Parathyroid adenoma (tissue), 2 donors: ENCODE measurements around the gene LLGL2.

Experiments used
- H2AFZ ChIP-seq: fragments of 300-600 bp; sonication (generic); one replicate; pipeline ENCODE4 v1.7.0; 2017; ENCODE audit warnings: antibody characterized with exemption, mild to moderate bottlenecking
- H3K27ac ChIP-seq: fragments of 300-600 bp; sonication (generic); one replicate; pipeline ENCODE4 v1.7.0; 2017
- H3K27me3 ChIP-seq: fragments of 300-600 bp; sonication (generic); one replicate; pipeline ENCODE4 v1.7.0; 2017; ENCODE audit warnings: low read length; ENCODE audit not compliant: control insufficient read depth, insufficient read depth
- H3K36me3 ChIP-seq: fragments of 300-600 bp; sonication (generic); one replicate; pipeline ENCODE4 v1.7.0; 2017; ENCODE audit warnings: low read length; ENCODE audit not compliant: control insufficient read depth, insufficient read depth
- H3K4me1 ChIP-seq: fragments of 300-600 bp; sonication (generic); one replicate; pipeline ENCODE4 v1.7.0; 2017; ENCODE audit warnings: control low read depth
- H3K4me2 ChIP-seq: fragments of 300-600 bp; sonication (generic); one replicate; pipeline ENCODE4 v1.7.0; 2017; ENCODE audit warnings: low read length
- H3K4me3 ChIP-seq: fragments of 300-600 bp; sonication (generic); one replicate; pipeline ENCODE4 v1.7.0; 2017; ENCODE audit warnings: low read depth, low read length
- H3K79me2 ChIP-seq: fragments of 300-600 bp; sonication (generic); one replicate; pipeline ENCODE4 v1.7.0; 2017; ENCODE audit warnings: control low read depth
- H3K9ac ChIP-seq: fragments of 300-600 bp; sonication (generic); one replicate; pipeline ENCODE4 v1.7.0; 2017; ENCODE audit warnings: mild to moderate bottlenecking
- H3K9me3 ChIP-seq: fragments of 300-600 bp; sonication (generic); one replicate; pipeline ENCODE4 v1.7.0; 2017; ENCODE audit warnings: low read length; ENCODE audit not compliant: control insufficient read depth
- CTCF ChIP-seq: fragments of 300-600 bp; sonication (generic); IDR thresholded peaks from one replicate; pipeline ENCODE4 v1.7.0; 2017; ENCODE audit warnings: antibody characterized with exemption, mild to moderate bottlenecking
- donor health status: primary hyperparathyroidism.

Gene LLGL2

DNA sequence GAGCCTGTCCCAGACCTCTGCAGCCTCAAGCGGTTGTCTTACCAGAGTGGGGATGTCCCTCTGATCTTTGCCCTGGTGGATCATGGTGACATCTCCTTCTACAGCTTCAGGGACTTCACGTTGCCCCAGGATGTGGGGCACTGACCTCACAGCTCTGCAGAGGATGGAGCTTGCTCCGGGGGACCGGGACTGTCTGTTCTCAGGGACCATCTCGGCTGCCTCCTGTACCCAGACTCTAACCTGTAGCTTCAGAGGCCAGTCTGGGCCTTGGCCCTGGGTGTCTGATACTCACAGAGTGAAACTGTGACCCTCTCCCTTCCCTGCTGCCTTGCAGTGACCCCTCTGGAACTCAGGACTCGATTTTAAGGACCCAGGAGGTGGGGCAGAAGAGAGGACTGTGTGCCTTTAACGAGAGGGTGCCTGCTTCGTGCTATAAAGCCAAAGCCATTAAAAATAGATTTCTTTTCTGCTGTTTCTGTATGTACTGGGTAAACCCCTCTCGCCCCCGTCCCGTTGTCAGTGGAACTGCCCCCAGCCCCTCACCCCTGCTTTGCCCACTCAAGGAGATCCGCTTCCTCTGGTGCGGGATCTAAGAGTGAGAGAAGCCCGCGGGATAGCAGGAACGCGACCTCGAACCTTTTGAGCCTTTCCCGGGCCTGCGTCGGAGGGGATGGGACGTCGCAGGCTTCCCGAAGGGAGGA, 1.1 kb upstream of the LLGL2 start:
- Histone ChIP-seq H3K79me2 (peaks cover 12% of the 10 kb centered on the region), H3K36me3 (no peaks in the 10 kb centered on the region)

DNA sequence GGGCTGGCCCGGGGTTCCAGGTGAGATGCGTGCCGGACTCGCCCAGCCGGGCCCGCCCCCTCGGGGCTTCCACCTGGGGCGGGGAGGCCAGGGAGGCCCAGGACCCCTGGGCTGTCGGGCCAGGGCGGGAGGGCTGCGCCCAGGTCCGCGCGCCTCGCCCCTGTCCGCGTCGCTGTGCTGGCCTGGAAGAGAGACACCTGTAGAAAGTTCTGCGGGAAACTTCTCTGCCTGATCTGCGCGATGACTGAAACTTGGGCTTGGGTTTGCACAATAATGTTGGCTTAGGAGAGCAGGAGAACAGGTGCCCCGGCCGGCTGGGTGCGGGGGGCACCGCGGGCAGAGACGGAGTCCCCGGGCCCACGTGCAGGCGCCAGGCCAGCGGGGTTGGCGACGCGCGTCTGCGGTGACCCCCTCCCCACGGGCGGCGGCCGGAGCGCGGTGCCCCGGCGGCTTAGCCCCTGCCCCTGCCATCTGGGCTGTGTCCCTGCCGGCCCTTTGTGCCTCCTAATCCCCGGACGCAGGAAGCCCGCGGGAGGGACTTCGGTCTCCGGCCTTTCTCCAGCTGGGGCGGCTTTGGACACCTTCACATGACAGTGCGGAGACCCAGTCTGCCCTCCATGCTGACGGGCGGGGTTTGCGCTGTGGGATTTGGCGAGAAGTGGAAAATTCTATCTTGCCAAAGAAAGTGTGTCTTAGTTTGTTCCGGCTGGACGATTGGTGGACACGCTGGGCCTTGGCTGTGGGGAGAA, 483 bp downstream of the LLGL2 start:
- Histone ChIP-seq H3K4me1 (no peaks in the 10 kb centered on the region), H3K4me2 (peak overlapping the region; percentile 81), H2AFZ (peak overlapping the region; percentile 85), H3K27me3 (no peaks in the 10 kb centered on the region), H3K9me3 (no peaks in the 10 kb centered on the region), H3K27ac (peak overlapping the region; percentile 48), H3K79me2 (peaks cover 19% of the 10 kb centered on the region), H3K9ac (peak overlapping the region; percentile 35), H3K36me3 (no peaks in the 10 kb centered on the region), H3K4me3 (peak overlapping the region; percentile 58)
- TF ChIP-seq CTCF: no peak

More for the DNA sequence above, 1.1 kb upstream of the LLGL2 start:
- H3K27me3 ChIP-seq: no peaks in the 10 kb centered on the region
- peak overlapping the region; percentile 77 for H3K27ac ChIP-seq
- H3K4me2 ChIP-seq: peak overlapping the region; percentile 98
- peak overlapping the region; percentile 90 for H2AFZ ChIP-seq
- no peaks in the 10 kb centered on the region for H3K9me3 ChIP-seq
- no peaks in the 10 kb centered on the region for H3K4me1 ChIP-seq
- peak overlapping the region; percentile 82 for H3K4me3 ChIP-seq
- no peak for TF ChIP-seq CTCF
- H3K9ac ChIP-seq: peak overlapping the region; percentile 58

- peak overlapping the region; percentile 85 for H2AFZ ChIP-seq
- H3K36me3 ChIP-seq: no peaks in the 10 kb centered on the region
- peak overlapping the region; percentile 81 for H3K4me2 ChIP-seq
- H3K79me2 ChIP-seq: peaks cover 22% of the 10 kb centered on the region
- no peaks in the 10 kb centered on the region for H3K4me1 ChIP-seq
- TF ChIP-seq CTCF: no peak
- H3K9me3 ChIP-seq: no peaks in the 10 kb centered on the region
- peak overlapping the region; percentile 58 for H3K4me3 ChIP-seq
- peak overlapping the region; percentile 48 for H3K27ac ChIP-seq
- H3K9ac ChIP-seq: peak overlapping the region; percentile 35
- no peaks in the 10 kb centered on the region for H3K27me3 ChIP-seq
Measured at GRCh38 chr17:75526555-75527270, 1.2 kb downstream of the LLGL2 start.

DNA sequence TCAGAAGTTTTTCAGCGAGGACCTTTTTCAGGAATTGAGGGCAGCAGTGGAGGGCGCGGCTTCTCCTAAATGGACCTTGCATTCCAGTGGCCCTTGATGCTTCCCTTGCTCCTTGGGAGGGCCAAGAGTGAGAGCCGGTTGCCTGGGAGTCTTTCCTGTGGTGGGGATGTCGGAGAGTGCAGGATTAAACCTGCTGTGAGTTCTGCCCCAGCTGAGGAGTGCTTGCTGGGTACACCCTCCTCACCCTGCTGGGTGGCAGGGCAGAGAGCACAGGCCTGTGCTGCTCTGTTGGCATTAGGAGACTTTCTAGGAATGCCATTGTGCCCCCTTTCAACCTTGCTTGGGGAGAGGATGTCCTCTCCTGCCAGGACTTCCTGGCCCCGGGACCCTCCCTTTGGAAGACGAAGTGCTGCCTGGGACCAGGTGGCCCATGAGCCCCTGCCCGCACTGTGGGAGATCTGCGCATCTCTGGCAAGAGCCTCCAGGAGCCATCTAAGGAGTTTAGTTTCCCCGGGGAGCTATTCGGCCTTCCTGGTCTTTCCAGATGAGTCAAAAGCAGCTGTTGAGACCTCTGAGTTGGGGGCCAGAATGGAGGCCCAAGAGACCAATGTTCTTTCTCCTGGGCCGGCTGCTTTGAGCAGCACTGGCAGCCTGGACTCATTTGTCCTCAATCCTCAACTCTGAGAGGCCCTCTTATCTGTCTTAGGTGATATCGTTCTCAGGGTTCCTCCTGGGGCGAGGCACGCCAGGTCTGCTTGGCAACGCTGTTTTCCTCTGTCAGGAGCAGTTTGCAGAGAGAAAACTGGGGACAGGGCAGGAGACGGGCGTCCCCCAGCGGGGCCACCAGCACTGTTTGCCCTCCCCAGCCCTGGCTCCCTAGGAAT, 5.6 kb downstream of the LLGL2 start:
- no peaks in the 10 kb centered on the region for H3K4me1 ChIP-seq
- TF ChIP-seq CTCF: no peak
- H3K9ac ChIP-seq: no peak overlapping the region
- H3K4me2 ChIP-seq: no peak overlapping the region
- H3K9me3 ChIP-seq: no peaks in the 10 kb centered on the region
- no peaks in the 10 kb centered on the region for H3K36me3 ChIP-seq
- no peak overlapping the region for H3K27ac ChIP-seq
- no peaks in the 10 kb centered on the region for H3K27me3 ChIP-seq
- H3K79me2 ChIP-seq: peaks cover 40% of the 10 kb centered on the region
- H3K4me3 ChIP-seq: no peak overlapping the region
- no peak overlapping the region for H2AFZ ChIP-seq
